Measurements from ENCODE around the gene VAC14. TPM values are rescaled to one million over a fixed set of nuclear protein-coding genes. Genes with fewer than 3 reads are reported as not detected.

The VAC14 gene
- polyA plus RNA-seq, 3 donors = 20.7 to 49.4 (median 31.1) TPM

DNA sequence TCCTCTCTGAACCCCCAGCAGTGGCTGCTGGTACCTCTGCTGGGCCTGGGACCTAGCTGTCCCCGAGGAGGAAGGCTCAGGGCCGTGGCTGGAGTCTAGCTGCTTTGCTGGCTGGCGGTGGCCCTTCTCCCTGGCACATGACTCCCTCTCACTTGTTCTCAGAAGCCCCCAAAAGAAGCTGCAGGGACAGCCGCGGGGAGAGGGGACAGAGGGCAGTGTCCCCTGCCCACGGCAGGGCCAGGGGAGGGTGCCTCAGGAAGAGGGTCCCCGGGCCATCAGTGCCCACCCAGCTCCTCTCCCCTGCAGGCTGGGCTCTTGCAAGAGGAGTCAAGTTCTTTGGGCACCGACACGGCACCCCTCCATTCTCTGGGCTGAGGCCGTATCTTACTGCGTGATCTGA lies 46.6 kb downstream of the VAC14 start:
- Mint-ChIP-seq H3K4me1 (peaks cover 28% of the 10 kb centered on the region), H3K36me3 (peaks cover 58 to 76% of the 10 kb centered on the region in 2 donors), H3K27me3 (ENCODE audit: low read depth in 3 of 3) (peaks cover 0 to 1% (median 0%) of the 10 kb centered on the region in 3 donors), H3K27ac (peak overlapping the region in 1 of 7 donors; percentile 53), H3K4me3 (no peak overlapping the region), H3K9me3 (no peaks in the 10 kb centered on the region)
- no peak overlapping the region for H2AFZ ChIP-seq (ENCODE audit: insufficient read depth, low read depth, low read length, poor library complexity, severe bottlenecking)
- 92% methylated on average over 11 of the region's 11 CpGs for WGBS (ENCODE audit: insufficient coverage)
- no peaks in the 10 kb centered on the region for H3K27me3 ChIP-seq (ENCODE audit: control insufficient read depth in 2 of 2, insufficient read depth in 2 of 2, low read length in 2 of 2)
- H3K4me2 ChIP-seq (replicated peaks; ENCODE audit: extremely low read depth, low read length, poor library complexity, severe bottlenecking) = no peak overlapping the region
- DNase-seq = no peak
- peaks cover 51 to 97% of the 10 kb centered on the region in 2 donors for H3K36me3 ChIP-seq (replicated peaks in 1 of 2; ENCODE audit: control insufficient read depth in 1 of 2, insufficient read depth in 2 of 2, low read length in 2 of 2)
- H3K9me3 ChIP-seq (replicated peaks in 1 of 2; ENCODE audit: control insufficient read depth in 1 of 2, insufficient read depth in 1 of 2, low read length in 2 of 2) = no peaks in the 10 kb centered on the region
- peaks cover 7% of the 10 kb centered on the region for H4K20me1 ChIP-seq (ENCODE audit: insufficient read depth, low read length)
- H3K79me2 ChIP-seq (ENCODE audit: insufficient read depth, low read length) = no peaks in the 10 kb centered on the region
- no peak overlapping the region for H3K9ac ChIP-seq (ENCODE audit: insufficient read depth, low read length, poor library complexity, severe bottlenecking)
- no peak overlapping the region for H3K27ac ChIP-seq (ENCODE audit: low read depth in 1 of 2, low read length in 2 of 2)
- TF ChIP-seq, protein P1, sequence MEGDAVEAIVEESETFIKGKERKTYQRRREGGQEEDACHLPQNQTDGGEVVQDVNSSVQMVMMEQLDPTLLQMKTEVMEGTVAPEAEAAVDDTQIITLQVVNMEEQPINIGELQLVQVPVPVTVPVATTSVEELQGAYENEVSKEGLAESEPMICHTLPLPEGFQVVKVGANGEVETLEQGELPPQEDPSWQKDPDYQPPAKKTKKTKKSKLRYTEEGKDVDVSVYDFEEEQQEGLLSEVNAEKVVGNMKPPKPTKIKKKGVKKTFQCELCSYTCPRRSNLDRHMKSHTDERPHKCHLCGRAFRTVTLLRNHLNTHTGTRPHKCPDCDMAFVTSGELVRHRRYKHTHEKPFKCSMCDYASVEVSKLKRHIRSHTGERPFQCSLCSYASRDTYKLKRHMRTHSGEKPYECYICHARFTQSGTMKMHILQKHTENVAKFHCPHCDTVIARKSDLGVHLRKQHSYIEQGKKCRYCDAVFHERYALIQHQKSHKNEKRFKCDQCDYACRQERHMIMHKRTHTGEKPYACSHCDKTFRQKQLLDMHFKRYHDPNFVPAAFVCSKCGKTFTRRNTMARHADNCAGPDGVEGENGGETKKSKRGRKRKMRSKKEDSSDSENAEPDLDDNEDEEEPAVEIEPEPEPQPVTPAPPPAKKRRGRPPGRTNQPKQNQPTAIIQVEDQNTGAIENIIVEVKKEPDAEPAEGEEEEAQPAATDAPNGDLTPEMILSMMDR (IDR thresholded peaks at IDR 0.05) = no peak
- no peak overlapping the region for H3K4me3 ChIP-seq (replicated peaks in 1 of 3; ENCODE audit: low read depth in 2 of 3, low read length in 3 of 3)
- intact Hi-C loops (cut with micrococcal nuclease) = no loop called here
- peaks cover 0 to 6% of the 10 kb centered on the region in 2 donors for H3K4me1 ChIP-seq (ENCODE audit: control insufficient read depth in 1 of 2, insufficient read depth in 2 of 2, low read length in 2 of 2)

DNA sequence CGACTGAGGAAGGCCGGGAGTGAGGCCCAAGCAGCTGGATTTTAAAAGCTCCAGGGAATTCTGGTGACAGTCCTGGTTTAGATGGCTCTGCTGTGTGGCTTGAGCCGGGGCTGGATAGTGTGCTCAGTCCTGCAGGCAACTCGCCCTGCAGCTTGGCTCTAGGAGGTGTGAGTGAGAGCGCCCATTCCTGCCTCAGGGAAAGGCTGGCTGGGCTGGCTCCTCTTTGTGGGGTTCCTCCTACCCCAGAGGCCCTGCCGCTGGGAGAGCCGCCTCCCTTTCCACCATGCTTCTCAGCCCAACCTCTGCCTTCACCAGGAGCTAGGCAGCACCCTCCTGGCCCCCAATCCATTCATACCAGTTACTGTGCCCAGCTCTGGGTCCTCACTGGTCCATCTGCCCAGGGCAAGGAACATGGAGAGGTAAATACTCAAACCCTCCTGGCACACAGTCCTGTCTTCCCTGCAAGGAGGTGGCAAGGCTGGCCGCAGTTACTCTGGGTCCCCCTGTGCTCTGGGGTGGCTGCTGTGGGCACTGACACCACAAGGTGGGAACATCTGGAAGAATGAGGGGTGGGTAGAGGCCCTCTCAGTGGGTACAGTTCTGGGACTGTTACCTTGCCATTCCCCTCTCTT lies 47.1 kb downstream of the VAC14 start:
- peaks cover 0 to 8% of the 10 kb centered on the region in 2 donors for H3K4me1 ChIP-seq (ENCODE audit: control insufficient read depth in 1 of 2, insufficient read depth in 2 of 2, low read length in 2 of 2)
- peak overlapping the region in 3 of 7 donors; percentile 28 to 59 (median 53) for H3K27ac Mint-ChIP-seq

More for the DNA sequence above, 47.1 kb downstream of the VAC14 start:
- Histone ChIP-seq H3K36me3 (replicated peaks in 1 of 2; ENCODE audit: control insufficient read depth in 1 of 2, insufficient read depth in 2 of 2, low read length in 2 of 2) (peaks cover 46 to 92% of the 10 kb centered on the region in 2 donors), H3K27me3 (ENCODE audit: control insufficient read depth in 2 of 2, insufficient read depth in 2 of 2, low read length in 2 of 2) (no peaks in the 10 kb centered on the region), H2AFZ (ENCODE audit: insufficient read depth, low read depth, low read length, poor library complexity, severe bottlenecking) (no peak overlapping the region), H3K9ac (ENCODE audit: insufficient read depth, low read length, poor library complexity, severe bottlenecking) (no peak overlapping the region), H3K4me3 (replicated peaks in 1 of 3; ENCODE audit: low read depth in 2 of 3, low read length in 3 of 3) (no peak overlapping the region), H3K9me3 (replicated peaks in 1 of 2; ENCODE audit: control insufficient read depth in 1 of 2, insufficient read depth in 1 of 2, low read length in 2 of 2) (no peaks in the 10 kb centered on the region), H3K27ac (ENCODE audit: low read depth in 1 of 2, low read length in 2 of 2) (no peak overlapping the region), H3K79me2 (ENCODE audit: insufficient read depth, low read length) (no peaks in the 10 kb centered on the region), H4K20me1 (ENCODE audit: insufficient read depth, low read length) (peaks cover 7% of the 10 kb centered on the region), H3K4me2 (replicated peaks; ENCODE audit: extremely low read depth, low read length, poor library complexity, severe bottlenecking) (no peak overlapping the region)
- intact Hi-C loops (cut with micrococcal nuclease) = no loop called here
- peaks cover 0 to 1% (median 0%) of the 10 kb centered on the region in 3 donors for H3K27me3 Mint-ChIP-seq (ENCODE audit: low read depth in 3 of 3)
- H3K4me1 Mint-ChIP-seq = peaks cover 31% of the 10 kb centered on the region
- H3K36me3 Mint-ChIP-seq = peaks cover 56 to 71% of the 10 kb centered on the region in 2 donors
- WGBS (ENCODE audit: insufficient coverage) = 96% methylated on average over 7 of the region's 8 CpGs
- DNase-seq = no peak
- no peak overlapping the region for H3K4me3 Mint-ChIP-seq
- TF ChIP-seq, protein P1 (IDR thresholded peaks at IDR 0.05) = no peak
- H3K9me3 Mint-ChIP-seq = no peaks in the 10 kb centered on the region
